Measurements from ENCODE around the gene CYP24A1. TPM values are rescaled to one million over a fixed set of nuclear protein-coding genes. Genes with fewer than 3 reads are reported as not detected.
A peak's percentile ranks its signal among the peaks of the same experiment; 100 is the strongest.

Gene CYP24A1
- total and polyA plus RNA-seq, 2 of the 13 experiments (the other 11 are each of a cell fraction or from before 2014, with no cell fraction given), result 9.4 to 32.7 TPM

DNA sequence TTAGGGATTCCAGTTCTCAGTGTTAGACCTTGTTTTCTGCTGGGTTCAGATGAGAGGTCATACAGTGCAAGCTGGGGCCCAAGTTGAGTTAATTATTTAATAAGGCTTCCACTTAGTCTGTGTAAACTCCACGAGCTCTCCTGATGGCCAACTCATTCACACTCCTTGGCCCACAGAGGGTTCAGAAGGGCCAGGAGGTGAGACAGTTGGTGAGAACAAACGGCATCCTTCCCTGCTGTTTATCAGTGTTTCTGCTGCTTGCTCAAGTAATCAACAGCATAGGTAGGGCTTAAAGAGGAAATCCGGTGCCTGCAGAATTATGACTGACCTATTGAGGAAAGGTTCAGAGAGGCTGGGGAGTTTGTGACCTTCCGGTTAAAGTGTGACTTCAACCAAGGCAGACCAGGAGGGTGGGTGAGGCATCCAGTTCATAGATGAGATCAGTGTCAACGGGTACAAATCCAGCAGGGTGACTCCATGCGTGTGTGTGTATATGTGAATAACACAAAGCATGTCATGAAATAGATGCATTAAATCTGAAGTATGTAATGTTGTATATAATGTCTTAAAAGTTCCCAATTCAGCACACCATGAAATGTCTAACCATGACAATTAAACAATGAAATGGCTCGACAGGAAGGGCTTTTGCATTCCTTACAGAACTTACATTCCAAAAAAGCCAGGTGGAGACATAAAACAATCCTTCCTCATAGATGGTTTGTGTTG, 66.0 kb downstream of the CYP24A1 start (continued):
- peak; percentile 86; the same call in 1 of the 2 replicates for TF ChIP-seq ZNF274 (CRISPR knock-in tag; IDR thresholded peaks at IDR 0.05)
- peak; percentile 83 for TF ChIP-seq ZBTB21 (CRISPR knock-in tag; IDR thresholded peaks at IDR 0.05)
- no peak for TF ChIP-seq HNRNPL (IDR thresholded peaks at IDR 0.05; ENCODE audit: low read depth, low read length)
- TF ChIP-seq POLR2G (IDR thresholded peaks at IDR 0.05; ENCODE audit: low read depth, low read length), result peak; percentile 96
- peak; percentile 95 for TF ChIP-seq JUN (CRISPR knock-in tag; IDR thresholded peaks at IDR 0.05)
- TF ChIP-seq GFI1 (CRISPR knock-in tag; IDR thresholded peaks at IDR 0.05; ENCODE audit: borderline replicate concordance), result peak; percentile 90; the same call in 1 of the 2 replicates
- TF ChIP-seq ZNF17 (CRISPR knock-in tag; IDR thresholded peaks at IDR 0.05), result no peak
- no peak for TF ChIP-seq CBX1 (IDR thresholded peaks at IDR 0.05; ENCODE audit: low read depth)
- TF ChIP-seq ZNF878 (CRISPR knock-in tag; IDR thresholded peaks at IDR 0.05), result peak; percentile 94; the same call in 1 of the 2 replicates
- peak; percentile 98 for TF ChIP-seq MIXL1 (CRISPR knock-in tag; IDR thresholded peaks at IDR 0.05)
- no peak for TF ChIP-seq ZNF773 (CRISPR knock-in tag; IDR thresholded peaks at IDR 0.05; ENCODE audit: borderline replicate concordance)
- 0 out of 2 replicates have a peak, but pooled peaks have one; percentile 67 for TF ChIP-seq ZNF205 (CRISPR knock-in tag; IDR thresholded peaks at IDR 0.05)
- no peak; the same call in 1 of the 2 replicates for TF ChIP-seq GABPA (IDR thresholded peaks at IDR 0.05; ENCODE audit: low read depth, low read length)
- TF ChIP-seq GABPA (CRISPR knock-in tag; IDR thresholded peaks at IDR 0.05; ENCODE audit: low read depth), result peak; percentile 91
- TF ChIP-seq TERF1 (CRISPR knock-in tag; IDR thresholded peaks at IDR 0.05), result no peak
- TF ChIP-seq IKZF1 (IDR thresholded peaks at IDR 0.05), result no peak
- TF ChIP-seq ZNF598 (CRISPR knock-in tag; IDR thresholded peaks at IDR 0.05; ENCODE audit: borderline replicate concordance), result peak; percentile 91; the same call in 1 of the 2 replicates
- TF ChIP-seq ATF2 (CRISPR knock-in tag; IDR thresholded peaks at IDR 0.05), result peak; percentile 91
- TF ChIP-seq ZFX (CRISPR knock-in tag; IDR thresholded peaks at IDR 0.05; ENCODE audit: low read depth), result peak; percentile 72
- TF ChIP-seq, protein P1, sequence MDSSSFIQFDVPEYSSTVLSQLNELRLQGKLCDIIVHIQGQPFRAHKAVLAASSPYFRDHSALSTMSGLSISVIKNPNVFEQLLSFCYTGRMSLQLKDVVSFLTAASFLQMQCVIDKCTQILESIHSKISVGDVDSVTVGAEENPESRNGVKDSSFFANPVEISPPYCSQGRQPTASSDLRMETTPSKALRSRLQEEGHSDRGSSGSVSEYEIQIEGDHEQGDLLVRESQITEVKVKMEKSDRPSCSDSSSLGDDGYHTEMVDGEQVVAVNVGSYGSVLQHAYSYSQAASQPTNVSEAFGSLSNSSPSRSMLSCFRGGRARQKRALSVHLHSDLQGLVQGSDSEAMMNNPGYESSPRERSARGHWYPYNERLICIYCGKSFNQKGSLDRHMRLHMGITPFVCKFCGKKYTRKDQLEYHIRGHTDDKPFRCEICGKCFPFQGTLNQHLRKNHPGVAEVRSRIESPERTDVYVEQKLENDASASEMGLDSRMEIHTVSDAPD (CRISPR knock-in tag; IDR thresholded peaks at IDR 0.05), result peak; percentile 94
- peak; percentile 25; the same call in 1 of the 2 replicates for TF ChIP-seq GMEB2 (CRISPR knock-in tag; IDR thresholded peaks at IDR 0.05; ENCODE audit: low read depth)
- no peak for TF ChIP-seq MNT (IDR thresholded peaks at IDR 0.05)
- TF ChIP-seq ZNF496 (CRISPR knock-in tag; IDR thresholded peaks at IDR 0.05; ENCODE audit: insufficient replicate concordance), result no peak
